K562 (cell line): Measurements from ENCODE around the gene CFAP126. TPM values are rescaled to one million over a fixed set of nuclear protein-coding genes. Genes with fewer than 3 reads are reported as not detected.

Experiments used
- ATAC-seq: fragments of 200-7000 bp; cut with Tn5 transposase; 3 replicates; pipeline ENCODE4 v1.9.1; 2020; ENCODE audit warnings: moderate library complexity
- BruUV-seq: library from RNA; stranded (reverse); fragments of 400-500 nt; replicated peaks from 2 replicates; lab custom pipeline; 2021; lab: Mats Ljungman, UMichigan
- CTCF ChIA-PET: fragments of 300-600 bp; formaldehyde crosslinking; extraction: SDS; loops from one replicate; lab custom pipeline; 2021; ENCODE audit warnings: low intra/inter-chr PET ratio; lab: Yijun Ruan, JAX
- POLR2A ChIA-PET: fragments of 300-600, 350-650 bp; sonication (Branson Sonifier 250); formaldehyde crosslinking; extraction: SDS; loops from one replicate; lab custom pipeline; 2021; ENCODE audit warnings: antibody characterized with exemption, inconsistent platforms; lab: Yijun Ruan, JAX
- DNase-seq, 4 experiments: peaks; one replicate each; pipeline versions ENCODE4 v3.0.0 to v3.0.0-alpha.2; 2011 to 2018; ENCODE audit warnings: low spot score in 3 of 4, mixed read lengths in 3 of 4; ENCODE audit errors: extremely low read depth in 1 of 4
- FAIRE-seq: peaks from 2 replicates; lab custom pipeline; 2011; peaks lifted over from hg19 to GRCh38; lab: Jason Lieb, UNC
- H2AFZ ChIP-seq: 2 replicates; pipeline ENCODE4 v1.6.0; 2011; ENCODE audit warnings: low read depth, low read length, control low read depth, inconsistent platforms
- H3K27ac ChIP-seq: fragments of 200-600 bp; 3 replicates; pipeline ENCODE4 v1.8.0; 2011; ENCODE audit warnings: low read depth, mild to moderate bottlenecking, control low read depth, inconsistent platforms, low read length, moderate library complexity, mixed read lengths; ENCODE audit errors: extremely low read depth
- H3K27me3 ChIP-seq, 2 experiments: fragments of 300-600 bp in 1 of 2; 2 replicates in 1 of 2; 3 replicates in 1 of 2; pipeline versions ENCODE4 v1.6.0 to v1.8.0; 2011; ENCODE audit warnings: inconsistent platforms in 2 of 2, low read length in 2 of 2, mild to moderate bottlenecking in 1 of 2, mixed read lengths in 1 of 2, moderate library complexity in 1 of 2; ENCODE audit not compliant: control insufficient read depth in 2 of 2, insufficient read depth in 2 of 2
- H3K36me3 ChIP-seq: fragments of 300-600 bp; 3 replicates; pipeline ENCODE4 v1.8.0; 2011; ENCODE audit warnings: mild to moderate bottlenecking, low read length, inconsistent platforms; ENCODE audit not compliant: control insufficient read depth, insufficient read depth
- H3K4me1 ChIP-seq, 2 experiments: fragments of 200-600 bp in 1 of 2; replicated peaks in 1 of 2; 2 replicates in 1 of 2; 3 replicates in 1 of 2; pipeline versions ENCODE4 v1.5.1 to v1.8.0; 2011; ENCODE audit warnings: inconsistent platforms in 2 of 2, low read length in 2 of 2, mild to moderate bottlenecking in 1 of 2, mixed read lengths in 1 of 2, moderate library complexity in 1 of 2; ENCODE audit not compliant: control insufficient read depth in 2 of 2, insufficient read depth in 2 of 2
- H3K4me2 ChIP-seq: 2 replicates; pipeline ENCODE4 v1.6.1; 2011; ENCODE audit warnings: low read length, control low read depth, inconsistent platforms, mixed read lengths; ENCODE audit not compliant: insufficient read depth
- H3K4me3 ChIP-seq: fragments of 200-600 bp; sonication (generic), shearing (Covaris generic); 2 replicates; pipeline ENCODE4 v1.5.1; 2016; ENCODE audit warnings: control low read depth, inconsistent platforms
- H3K79me2 ChIP-seq: fragments of 200-600 bp; 3 replicates; pipeline ENCODE4 v1.8.0; 2011; ENCODE audit warnings: low read length, inconsistent platforms; ENCODE audit not compliant: control insufficient read depth, insufficient read depth
- H3K9ac ChIP-seq, 2 experiments: 2 replicates each; pipeline versions ENCODE4 v1.6.0 to v1.6.1; 2011; ENCODE audit warnings: low read depth in 2 of 2, low read length in 2 of 2, control low read depth in 1 of 2, inconsistent platforms in 1 of 2, mild to moderate bottlenecking in 1 of 2, mixed read lengths in 1 of 2; ENCODE audit not compliant: insufficient read depth in 1 of 2
- H3K9me1 ChIP-seq: one replicate; pipeline ENCODE4 v1.6.0; 2011; ENCODE audit warnings: inconsistent platforms, mild to moderate bottlenecking, low read length, moderate library complexity; ENCODE audit not compliant: control insufficient read depth, insufficient read depth
- H3K9me3 ChIP-seq: replicated peaks from 2 replicates; pipeline ENCODE4 v1.5.1; 2011; ENCODE audit warnings: low read depth, low read length, inconsistent platforms; ENCODE audit not compliant: control insufficient read depth, insufficient read depth
- H4K20me1 ChIP-seq: replicated peaks from 2 replicates; pipeline ENCODE4 v1.6.1; 2011; ENCODE audit warnings: low read length, inconsistent platforms, mixed read lengths; ENCODE audit not compliant: control insufficient read depth, insufficient read depth
- NFYB ChIP-seq: IDR thresholded peaks from 2 replicates; pipeline ENCODE4 v1.6.1; 2011; ENCODE audit warnings: mild to moderate bottlenecking, moderate library complexity; ENCODE audit not compliant: insufficient read length; ENCODE audit errors: extremely low read depth
- SPI1 ChIP-seq: IDR thresholded peaks from 2 replicates; pipeline ENCODE4 v1.6.1; 2011; ENCODE audit warnings: low read depth, low read length, control low read depth, borderline replicate concordance
- TFE3 ChIP-seq: fragments of 450-650 bp; formaldehyde crosslinking; IDR thresholded peaks from 2 replicates; pipeline ENCODE4 v1.4.0; 2020; ENCODE audit warnings: mild to moderate bottlenecking, mixed read lengths
- ZNF75A ChIP-seq: fragments of 450-650 bp; formaldehyde crosslinking; IDR thresholded peaks from 2 replicates; pipeline ENCODE4 v1.4.0; 2020; ENCODE audit warnings: mild to moderate bottlenecking
- in situ Hi-C: fragments of 300-500 bp; cut with MboI; formaldehyde crosslinking; loops from 4 replicates; pipeline ENCODE4 v1.15.0; 2018; ENCODE audit warnings: inconsistent platforms, mixed read lengths
- intact Hi-C: fragments of 100-400 bp; cut with micrococcal nuclease; formaldehyde crosslinking; loops from 2 replicates; pipeline ENCODE4 v1.14.2; 2022
- polyA plus RNA-seq, 8 experiments: library from polyadenylated mRNA; depleted of rRNA in 4 of 8; stranded (reverse) in 5 of 8; unstranded in 3 of 8; fragments of >200 nt; fragmentation: Nextera tagmentation in 2 of 8; fragmentation: Illumina TruSeq in 1 of 8; extraction: Ambion mirVana in 2 of 8; extraction: Trizol in 1 of 8; gene quantifications; 2 replicates each; pipeline versions ENCODE4 v1.2.1 to v1.2.3, GENCODE V29; 2011 to 2014; ENCODE audit warnings: inconsistent platforms in 1 of 8, missing spikeins in 1 of 8
- total RNA-seq, 7 experiments: library from RNA; depleted of rRNA in 6 of 7; stranded (reverse); fragments of >200 nt in 6 of 7; fragmentation: Illumina TruSeq in 2 of 7; extraction: Trizol in 2 of 7; gene quantifications; 2 replicates each; pipeline versions ENCODE4 v1.2.1 to v1.2.3, GENCODE V29; 2011 to 2021; ENCODE audit warnings: low replicate concordance in 1 of 7
- TF ChIP-seq, protein P1 (sequence below): sonication (generic); IDR thresholded peaks from 2 replicates; pipeline ENCODE4 v1.6.1; 2016
- TF ChIP-seq, protein P2 (sequence below): conservative IDR thresholded peaks from 2 replicates; pipeline ENCODE4 v1.6.1; 2011; ENCODE audit warnings: low read depth, mild to moderate bottlenecking, low read length; ENCODE audit not compliant: control insufficient read depth
- TF ChIP-seq, protein P3 (sequence below), 3 experiments: fragments of 200-800 bp in 1 of 3; fragments of 250-450 bp in 1 of 3; fragments of 450-650 bp in 1 of 3; sonication (Bioruptor Pico) in 1 of 3; sonication (Bioruptor generic) in 1 of 3; formaldehyde crosslinking in 1 of 3; IDR thresholded peaks; 2 replicates each; pipeline versions ENCODE4 v1.6.1 to v1.8.0; 2016 to 2022; ENCODE audit warnings: mild to moderate bottlenecking in 2 of 3, missing genetic modification characterization in 2 of 3, missing compliant biosample characterization in 1 of 3, moderate library complexity in 1 of 3

The CFAP126 gene
- total and polyA plus RNA-seq, 9 of the 15 experiments (the other 6 are each of a cell fraction or from before 2014, with no cell fraction given), result not detected

GRCh38 chr1:161373442-161373841, 5.8 kb upstream of the CFAP126 start:
- no peaks in the 10 kb centered on the region for H4K20me1 ChIP-seq
- CTCF ChIA-PET, result interaction anchor here (0.6 to 2.6 kb wide), 4 partner anchors 59 to 177 kb away, joined by 3 to 8 read pairs (median 4); partner anchors contain the start of genes SDHC and TOMM40L
- peaks cover 0 to 4% of the 10 kb centered on the region in 2 experiments; a peak in 2 of 5 replicates for H3K4me1 ChIP-seq
- H3K9ac ChIP-seq, result no peak overlapping the region
- H3K4me2 ChIP-seq, result no peak overlapping the region
- no peak overlapping the region for H2AFZ ChIP-seq
- FAIRE-seq, result no peak
- no peaks in the 10 kb centered on the region for H3K27me3 ChIP-seq
- H3K36me3 ChIP-seq, result no peaks in the 10 kb centered on the region
- H3K79me2 ChIP-seq, result no peaks in the 10 kb centered on the region
- TF ChIP-seq SPI1 (peak; percentile 65), NFYB (no peak), TFE3 (CRISPR knock-in tag) (no peak)
- BruUV-seq, result no TSS peak
- in situ Hi-C loops (no loop called here), intact Hi-C loops (no loop called here)
- no peaks in the 10 kb centered on the region for H3K9me3 ChIP-seq
- no peak overlapping the region for H3K4me3 ChIP-seq
- ATAC-seq, result no peak
- POLR2A ChIA-PET, result interaction anchor here (1.3 kb wide), 1 partner anchor 49 kb away, joined by 3 read pairs; no protein-coding TSS in a partner anchor
- no peak for DNase-seq
- no peak overlapping the region for H3K27ac ChIP-seq
- H3K9me1 ChIP-seq, result no peaks in the 10 kb centered on the region

DNA sequence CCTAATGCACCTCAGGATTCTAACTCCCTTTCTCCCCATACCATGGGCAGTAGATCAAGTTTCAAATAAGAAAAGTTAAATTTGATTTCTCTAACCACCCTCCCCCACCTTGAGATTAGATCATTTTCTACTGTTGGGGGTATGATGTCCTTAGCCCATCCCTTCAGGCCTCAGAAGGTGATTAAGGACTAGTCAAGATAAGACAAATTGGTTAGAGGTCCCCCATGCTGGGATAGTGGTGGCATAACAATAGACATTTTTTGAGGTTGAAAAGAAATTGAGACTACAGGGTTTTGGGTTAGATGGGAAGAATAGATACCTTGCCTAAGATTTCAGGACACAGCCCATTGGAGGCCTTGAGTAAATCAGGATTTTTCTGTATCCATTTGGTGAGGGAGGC, 2.5 kb downstream of the CFAP126 start:
- Histone ChIP-seq H3K27me3 (no peaks in the 10 kb centered on the region), H3K9me3 (no peaks in the 10 kb centered on the region), H2AFZ (no peak overlapping the region), H3K9me1 (no peaks in the 10 kb centered on the region), H3K4me1 (peaks cover 2 to 3% of the 10 kb centered on the region in 2 experiments; a peak in 3 of 5 replicates), H3K36me3 (peaks cover 43% of the 10 kb centered on the region), H3K27ac (no peak overlapping the region), H3K4me2 (no peak overlapping the region), H4K20me1 (no peaks in the 10 kb centered on the region), H3K4me3 (no peak overlapping the region), H3K9ac (no peak overlapping the region; a peak in 1 of 4 replicates), H3K79me2 (no peaks in the 10 kb centered on the region)
- BruUV-seq, result no TSS peak
- ATAC-seq, result no peak
- in situ Hi-C loops, result no loop called here
- intact Hi-C loops, result loop anchor here (5.0 kb wide), 2 partner anchors 58 to 138 kb away; partner anchors contain the start of genes MPZ and TOMM40L
- ChIA-PET CTCF (no interaction called here), POLR2A (no interaction called here)
- peak in 1 of 4 experiments; percentile 20 for DNase-seq
- no peak for FAIRE-seq
- TF ChIP-seq, protein P1, sequence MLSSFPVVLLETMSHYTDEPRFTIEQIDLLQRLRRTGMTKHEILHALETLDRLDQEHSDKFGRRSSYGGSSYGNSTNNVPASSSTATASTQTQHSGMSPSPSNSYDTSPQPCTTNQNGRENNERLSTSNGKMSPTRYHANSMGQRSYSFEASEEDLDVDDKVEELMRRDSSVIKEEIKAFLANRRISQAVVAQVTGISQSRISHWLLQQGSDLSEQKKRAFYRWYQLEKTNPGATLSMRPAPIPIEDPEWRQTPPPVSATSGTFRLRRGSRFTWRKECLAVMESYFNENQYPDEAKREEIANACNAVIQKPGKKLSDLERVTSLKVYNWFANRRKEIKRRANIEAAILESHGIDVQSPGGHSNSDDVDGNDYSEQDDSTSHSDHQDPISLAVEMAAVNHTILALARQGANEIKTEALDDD, result peak; percentile 66
- TF ChIP-seq, protein P2, sequence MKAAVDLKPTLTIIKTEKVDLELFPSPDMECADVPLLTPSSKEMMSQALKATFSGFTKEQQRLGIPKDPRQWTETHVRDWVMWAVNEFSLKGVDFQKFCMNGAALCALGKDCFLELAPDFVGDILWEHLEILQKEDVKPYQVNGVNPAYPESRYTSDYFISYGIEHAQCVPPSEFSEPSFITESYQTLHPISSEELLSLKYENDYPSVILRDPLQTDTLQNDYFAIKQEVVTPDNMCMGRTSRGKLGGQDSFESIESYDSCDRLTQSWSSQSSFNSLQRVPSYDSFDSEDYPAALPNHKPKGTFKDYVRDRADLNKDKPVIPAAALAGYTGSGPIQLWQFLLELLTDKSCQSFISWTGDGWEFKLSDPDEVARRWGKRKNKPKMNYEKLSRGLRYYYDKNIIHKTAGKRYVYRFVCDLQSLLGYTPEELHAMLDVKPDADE, result no peak
- no peak for TF ChIP-seq ZNF75A (CRISPR knock-in tag)
- TF ChIP-seq, protein P3, sequence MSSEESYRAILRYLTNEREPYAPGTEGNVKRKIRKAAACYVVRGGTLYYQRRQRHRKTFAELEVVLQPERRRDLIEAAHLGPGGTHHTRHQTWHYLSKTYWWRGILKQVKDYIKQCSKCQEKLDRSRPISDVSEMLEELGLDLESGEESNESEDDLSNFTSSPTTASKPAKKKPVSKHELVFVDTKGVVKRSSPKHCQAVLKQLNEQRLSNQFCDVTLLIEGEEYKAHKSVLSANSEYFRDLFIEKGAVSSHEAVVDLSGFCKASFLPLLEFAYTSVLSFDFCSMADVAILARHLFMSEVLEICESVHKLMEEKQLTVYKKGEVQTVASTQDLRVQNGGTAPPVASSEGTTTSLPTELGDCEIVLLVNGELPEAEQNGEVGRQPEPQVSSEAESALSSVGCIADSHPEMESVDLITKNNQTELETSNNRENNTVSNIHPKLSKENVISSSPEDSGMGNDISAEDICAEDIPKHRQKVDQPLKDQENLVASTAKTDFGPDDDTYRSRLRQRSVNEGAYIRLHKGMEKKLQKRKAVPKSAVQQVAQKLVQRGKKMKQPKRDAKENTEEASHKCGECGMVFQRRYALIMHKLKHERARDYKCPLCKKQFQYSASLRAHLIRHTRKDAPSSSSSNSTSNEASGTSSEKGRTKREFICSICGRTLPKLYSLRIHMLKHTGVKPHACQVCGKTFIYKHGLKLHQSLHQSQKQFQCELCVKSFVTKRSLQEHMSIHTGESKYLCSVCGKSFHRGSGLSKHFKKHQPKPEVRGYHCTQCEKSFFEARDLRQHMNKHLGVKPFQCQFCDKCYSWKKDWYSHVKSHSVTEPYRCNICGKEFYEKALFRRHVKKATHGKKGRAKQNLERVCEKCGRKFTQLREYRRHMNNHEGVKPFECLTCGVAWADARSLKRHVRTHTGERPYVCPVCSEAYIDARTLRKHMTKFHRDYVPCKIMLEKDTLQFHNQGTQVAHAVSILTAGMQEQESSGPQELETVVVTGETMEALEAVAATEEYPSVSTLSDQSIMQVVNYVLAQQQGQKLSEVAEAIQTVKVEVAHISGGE (CRISPR knock-in tag; IDR thresholded peaks at IDR 0.05), result no peak
